Liver (tissue), 9 donors: ENCODE results near the gene KRTAP10-6. TPM values are rescaled to one million over a fixed set of nuclear protein-coding genes. Genes with fewer than 3 reads are reported as not detected.

Experiments used
- DNase-seq: peaks from one replicate; pipeline ENCODE4 v3.0.0-alpha.2; 2017; ENCODE audit warnings: low spot score
- H3K27ac ChIP-seq, 2 donors: one replicate each; pipeline ENCODE4 v1.7.0; 2013; ENCODE audit warnings: inconsistent platforms in 2 of 2, low read length in 2 of 2, control low read depth in 1 of 2, low read depth in 1 of 2, mild to moderate bottlenecking in 1 of 2
- H3K27me3 ChIP-seq, 4 donors: one replicate each; pipeline versions ENCODE4 v1.6.1 to v1.7.0; 2013; ENCODE audit warnings: low read length in 3 of 4, inconsistent platforms in 1 of 4, mild to moderate bottlenecking in 1 of 4, moderate library complexity in 1 of 4; ENCODE audit not compliant: control insufficient read depth in 4 of 4, insufficient read depth in 4 of 4
- H3K36me3 ChIP-seq, 4 donors: one replicate each; pipeline versions ENCODE4 v1.6.1 to v1.7.0; 2013; ENCODE audit warnings: low read length in 3 of 4, mild to moderate bottlenecking in 3 of 4, low read depth in 1 of 4, moderate library complexity in 1 of 4; ENCODE audit not compliant: control insufficient read depth in 4 of 4, insufficient read depth in 3 of 4
- H3K4me1 ChIP-seq, 4 donors: one replicate each; pipeline versions ENCODE4 v1.6.1 to v1.7.0; 2013; ENCODE audit warnings: low read length in 3 of 4, mild to moderate bottlenecking in 3 of 4, moderate library complexity in 1 of 4; ENCODE audit not compliant: control insufficient read depth in 4 of 4, insufficient read depth in 4 of 4
- H3K4me3 ChIP-seq, 3 donors: one replicate each; pipeline versions ENCODE4 v1.6.1 to v1.7.0; 2013; ENCODE audit warnings: low read length in 3 of 3, control low read depth in 1 of 3, low read depth in 1 of 3, mild to moderate bottlenecking in 1 of 3
- H3K9ac ChIP-seq, 2 donors: one replicate each; pipeline ENCODE4 v1.7.0; 2013; ENCODE audit warnings: low read length in 2 of 2, mild to moderate bottlenecking in 2 of 2, moderate library complexity in 2 of 2, control low read depth in 1 of 2, low read depth in 1 of 2
- H3K9me3 ChIP-seq, 4 donors: one replicate each; pipeline versions ENCODE4 v1.6.1 to v1.7.0; 2013; ENCODE audit warnings: low read length in 3 of 4; ENCODE audit not compliant: control insufficient read depth in 4 of 4
- ATF3 ChIP-seq: IDR thresholded peaks from 2 replicates; pipeline ENCODE4 v1.6.1; 2016; ENCODE audit warnings: antibody characterized with exemption
- CTCF ChIP-seq: fragments of 150-350 bp; IDR thresholded peaks from 2 replicates; pipeline ENCODE4 v1.5.1; 2017; ENCODE audit warnings: improper control_type of control experiment, low read depth, low read length; ENCODE audit not compliant: missing input control
- EGR1 ChIP-seq, 2 donors: IDR thresholded peaks; 2 replicates each; pipeline ENCODE4 v1.6.1; 2016 to 2018; ENCODE audit warnings: antibody characterized with exemption in 2 of 2, low read depth in 2 of 2
- FOXA1 ChIP-seq: IDR thresholded peaks from 2 replicates; pipeline ENCODE4 v1.6.1; 2016; ENCODE audit warnings: antibody characterized with exemption
- FOXA2 ChIP-seq: IDR thresholded peaks from 2 replicates; pipeline ENCODE4 v1.6.1; 2016; ENCODE audit warnings: antibody characterized with exemption
- HNF4A ChIP-seq, 2 donors: conservative IDR thresholded peaks; 2 replicates each; pipeline ENCODE4 v1.6.1; 2016; ENCODE audit warnings: antibody characterized with exemption in 2 of 2, mild to moderate bottlenecking in 2 of 2
- HNF4G ChIP-seq: IDR thresholded peaks from 2 replicates; pipeline ENCODE4 v1.6.1; 2016; ENCODE audit warnings: antibody characterized with exemption
- JUND ChIP-seq, 2 donors: IDR thresholded peaks; 2 replicates each; pipeline ENCODE4 v1.6.1; 2016; ENCODE audit warnings: antibody characterized with exemption in 2 of 2
- MAX ChIP-seq: IDR thresholded peaks from 2 replicates; pipeline ENCODE4 v1.6.1; 2016; ENCODE audit warnings: antibody characterized with exemption
- RAD21 ChIP-seq, 2 donors: IDR thresholded peaks; 2 replicates each; pipeline ENCODE4 v1.6.1; 2016; ENCODE audit warnings: antibody characterized with exemption in 2 of 2, mild to moderate bottlenecking in 2 of 2
- REST ChIP-seq: IDR thresholded peaks from 2 replicates; pipeline ENCODE4 v1.6.1; 2016; ENCODE audit warnings: antibody characterized with exemption, mild to moderate bottlenecking
- RXRA ChIP-seq, 2 donors: IDR thresholded peaks; 2 replicates each; pipeline ENCODE4 v1.6.1; 2017 to 2018; ENCODE audit warnings: antibody characterized with exemption in 2 of 2, mild to moderate bottlenecking in 1 of 2
- SP1 ChIP-seq: IDR thresholded peaks from 2 replicates; pipeline ENCODE4 v1.6.1; 2018; ENCODE audit warnings: antibody characterized with exemption, mild to moderate bottlenecking
- TAF1 ChIP-seq: conservative IDR thresholded peaks from 2 replicates; pipeline ENCODE4 v1.6.1; 2016; ENCODE audit warnings: antibody characterized with exemption, mild to moderate bottlenecking
- YY1 ChIP-seq: IDR thresholded peaks from 2 replicates; pipeline ENCODE4 v1.6.1; 2016; ENCODE audit warnings: antibody characterized with exemption, mild to moderate bottlenecking
- ZBTB33 ChIP-seq: IDR thresholded peaks from 2 replicates; pipeline ENCODE4 v1.6.1; 2016; ENCODE audit warnings: antibody characterized with exemption
- WGBS: extraction: QIAGEN DNeasy Blood & Tissue Kit; methylation state at CpG from one replicate; pipeline ENCODE4 v1.1.7; 2013; 5-methylcytosine and 5-hydroxymethylcytosine counted together
- polyA plus RNA-seq, 2 donors: library from polyadenylated mRNA; stranded (reverse) in 1 of 2; unstranded in 1 of 2; fragments of 200-250 nt in 1 of 2; fragments of >200 nt in 1 of 2; fragmentation: Nextera tagmentation in 1 of 2; extraction: Ambion mirVana in 1 of 2; gene quantifications; one replicate each; pipeline versions ENCODE4 v1.2.1 to v1.2.3, GENCODE V29; 2013 to 2015
- total RNA-seq, 2 donors: library from RNA; depleted of rRNA; stranded (reverse); fragments of >200 nt; gene quantifications; one replicate each; pipeline ENCODE4 v1.2.3, GENCODE V29; 2014
- donor health status: healthy.
- donor health status: healthy.
- donor health status: healthy.
- donor health status: healthy.
- donor health status: healthy.

KRTAP10-6 gene
- total and polyA plus RNA-seq, 4 donors = not detected

GRCh38 chr21:44569861-44570517 lies 22.3 kb downstream of the KRTAP10-6 start:
- peak; percentile 19 for DNase-seq
- no peak for TF ChIP-seq FOXA1
- TF ChIP-seq JUND (IDR thresholded peaks at IDR 0.05) = no peak
- TF ChIP-seq CTCF = no peak
- Histone ChIP-seq H3K36me3 (no peaks in the 10 kb centered on the region), H3K4me1 (peaks cover 0 to 7% (median 3%) of the 10 kb centered on the region in 4 donors), H3K4me3 (no peak overlapping the region), H3K9ac (no peak overlapping the region), H3K9me3 (peaks cover 0 to 3% (median 1%) of the 10 kb centered on the region in 4 donors), H3K27ac (no peak overlapping the region), H3K27me3 (no peaks in the 10 kb centered on the region)
- 85% methylated on average over 12 of the region's 12 CpGs for WGBS

GRCh38 chr21:44568667-44569556 lies 23.4 kb downstream of the KRTAP10-6 start:
- TF ChIP-seq HNF4A (conservative IDR thresholded peaks at IDR 0.05) (no peak), REST (no peak), MAX (no peak), CTCF (no peak), HNF4G (no peak), TAF1 (no peak), ZBTB33 (no peak), SP1 (no peak), FOXA2 (no peak), YY1 (no peak), FOXA1 (no peak), EGR1 (IDR thresholded peaks at IDR 0.05; ENCODE audit: low read depth in 2 of 2) (no peak), RAD21 (IDR thresholded peaks at IDR 0.05) (no peak), RXRA (IDR thresholded peaks at IDR 0.05) (no peak), ATF3 (no peak)
- Histone ChIP-seq H3K36me3 (no peaks in the 10 kb centered on the region), H3K9ac (no peak overlapping the region), H3K27ac (no peak overlapping the region), H3K9me3 (peaks cover 0 to 3% (median 1%) of the 10 kb centered on the region in 4 donors), H3K27me3 (no peaks in the 10 kb centered on the region), H3K4me1 (no peaks in the 10 kb centered on the region), H3K4me3 (no peak overlapping the region)
- DNase-seq = peak; percentile 29
- WGBS = 77% methylated on average over 27 of the region's 27 CpGs
